HEK293T (cell line): ENCODE results near the gene C22orf31.

Experiments
- CTCF ChIA-PET: fragments of 350-600 bp; formaldehyde crosslinking; extraction: SDS; loops from one replicate; lab custom pipeline; 2021; ENCODE audit warnings: antibody characterized with exemption, inconsistent platforms; lab: Yijun Ruan, JAX
- POLR2A ChIA-PET: fragments of 350-600 bp; formaldehyde crosslinking; extraction: SDS; loops from one replicate; lab custom pipeline; 2020; ENCODE audit warnings: antibody characterized with exemption, inconsistent platforms; lab: Yijun Ruan, JAX
- DNase-seq: peaks from one replicate; pipeline ENCODE4 v3.0.0; 2012; ENCODE audit warnings: mixed read lengths; ENCODE audit errors: extremely low spot score
- ARNT ChIP-seq: fragments of 450-650 bp; IDR thresholded peaks from 2 replicates; pipeline ENCODE4 v1.6.1; 2017; ENCODE audit warnings: mild to moderate bottlenecking
- BHLHE40 ChIP-seq: fragments of 450-650 bp; IDR thresholded peaks from 2 replicates; pipeline ENCODE4 v1.6.1; 2016; ENCODE audit warnings: mild to moderate bottlenecking, moderate library complexity, borderline replicate concordance
- CTBP1 ChIP-seq: fragments of 450-650 bp; IDR thresholded peaks from 2 replicates; pipeline ENCODE4 v1.6.1; 2016; ENCODE audit warnings: borderline replicate concordance
- ELF4 ChIP-seq: fragments of 450-650 bp; IDR thresholded peaks from 2 replicates; pipeline ENCODE4 v1.6.1; 2017; ENCODE audit warnings: antibody characterized with exemption
- FOXA1 ChIP-seq: fragments of 450-650 bp; IDR thresholded peaks from 2 replicates; pipeline ENCODE4 v1.6.1; 2016; ENCODE audit warnings: mild to moderate bottlenecking
- FOXK2 ChIP-seq: fragments of 450-650 bp; IDR thresholded peaks from 2 replicates; pipeline ENCODE4 v1.6.1; 2016; ENCODE audit warnings: mild to moderate bottlenecking
- FOXM1 ChIP-seq: fragments of 450-650 bp; IDR thresholded peaks from 2 replicates; pipeline ENCODE4 v1.6.1; 2017; ENCODE audit warnings: mild to moderate bottlenecking, borderline replicate concordance
- HDGF ChIP-seq: fragments of 450-650 bp; IDR thresholded peaks from 2 replicates; pipeline ENCODE4 v1.6.1; 2017; ENCODE audit warnings: antibody characterized with exemption, borderline replicate concordance
- L3MBTL2 ChIP-seq: fragments of 450-650 bp; conservative IDR thresholded peaks from 2 replicates; pipeline ENCODE4 v1.6.1; 2016; ENCODE audit warnings: mild to moderate bottlenecking
- LEF1 ChIP-seq: fragments of 450-650 bp; IDR thresholded peaks from 2 replicates; pipeline ENCODE4 v1.6.1; 2017; ENCODE audit warnings: mild to moderate bottlenecking, borderline replicate concordance
- NFRKB ChIP-seq: fragments of 450-650 bp; IDR thresholded peaks from 2 replicates; pipeline ENCODE4 v1.6.1; 2016; ENCODE audit warnings: mild to moderate bottlenecking, moderate library complexity
- SP1 ChIP-seq: fragments of 450-650 bp; IDR thresholded peaks from 2 replicates; pipeline ENCODE4 v1.6.1; 2017
- SUZ12 ChIP-seq: fragments of 450-650 bp; IDR thresholded peaks from 2 replicates; pipeline ENCODE4 v1.6.1; 2016; ENCODE audit warnings: mild to moderate bottlenecking
- TARDBP ChIP-seq: fragments of 450-650 bp; IDR thresholded peaks from 2 replicates; pipeline ENCODE4 v1.6.1; 2016
- ZNF384 ChIP-seq: fragments of 450-650 bp; IDR thresholded peaks from 2 replicates; pipeline ENCODE4 v1.6.1; 2016
- TF ChIP-seq, protein P1 (sequence below): fragments of 450-650 bp; IDR thresholded peaks from 2 replicates; pipeline ENCODE4 v1.6.1; 2016

Gene C22orf31

GRCh38 chr22:29039148-29039547, 22.5 kb downstream of the C22orf31 start:
- DNase-seq: no peak
- POLR2A ChIA-PET: no interaction called here
- CTCF ChIA-PET: interaction anchor here (0.6 to 2.9 kb wide), 7 partner anchors 36 to 440 kb away, joined by 3 to 23 read pairs (median 7); no protein-coding TSS in a partner anchor
- TF ChIP-seq FOXK2: no peak
- TF ChIP-seq CTBP1: no peak
- TF ChIP-seq TARDBP: no peak
- no peak for TF ChIP-seq NFRKB
- no peak for TF ChIP-seq SUZ12
- no peak for TF ChIP-seq ZNF384
- TF ChIP-seq, protein P1, sequence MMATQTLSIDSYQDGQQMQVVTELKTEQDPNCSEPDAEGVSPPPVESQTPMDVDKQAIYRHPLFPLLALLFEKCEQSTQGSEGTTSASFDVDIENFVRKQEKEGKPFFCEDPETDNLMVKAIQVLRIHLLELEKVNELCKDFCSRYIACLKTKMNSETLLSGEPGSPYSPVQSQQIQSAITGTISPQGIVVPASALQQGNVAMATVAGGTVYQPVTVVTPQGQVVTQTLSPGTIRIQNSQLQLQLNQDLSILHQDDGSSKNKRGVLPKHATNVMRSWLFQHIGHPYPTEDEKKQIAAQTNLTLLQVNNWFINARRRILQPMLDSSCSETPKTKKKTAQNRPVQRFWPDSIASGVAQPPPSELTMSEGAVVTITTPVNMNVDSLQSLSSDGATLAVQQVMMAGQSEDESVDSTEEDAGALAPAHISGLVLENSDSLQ: no peak
- TF ChIP-seq LEF1: no peak
- no peak for TF ChIP-seq BHLHE40
- no peak for TF ChIP-seq FOXM1
- no peak for TF ChIP-seq L3MBTL2
- TF ChIP-seq ELF4: no peak
- no peak for TF ChIP-seq SP1
- no peak for TF ChIP-seq ARNT

DNA sequence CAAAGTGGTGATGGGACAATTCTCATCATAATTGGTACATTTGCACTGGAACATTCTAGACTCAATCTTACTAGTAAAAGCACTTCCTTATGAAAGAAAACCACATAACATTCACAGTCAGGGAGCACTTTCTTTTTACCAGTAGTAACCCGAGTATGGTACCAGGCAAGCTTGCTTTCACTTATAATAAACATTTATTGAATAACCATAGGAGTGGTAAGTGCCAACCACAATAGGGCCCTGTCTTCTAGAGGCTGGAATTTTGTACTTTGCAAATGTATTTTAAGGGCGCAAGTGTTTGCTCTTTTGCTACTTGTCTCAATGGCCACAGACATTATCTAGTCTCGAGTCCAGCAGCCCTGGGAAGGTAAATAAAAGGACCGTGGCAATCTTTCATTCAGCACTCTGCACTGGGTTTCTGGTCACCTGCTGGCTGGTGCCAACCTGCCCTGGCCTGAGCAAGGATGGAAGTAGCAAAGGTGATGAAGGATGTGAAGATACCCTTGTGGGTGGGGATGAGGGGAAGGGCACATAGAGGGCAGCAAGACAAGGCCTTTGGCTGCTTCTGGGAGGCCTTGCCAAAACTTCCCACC, 24.2 kb downstream of the C22orf31 start:
- CTCF ChIA-PET: interaction anchor here (0.6 kb wide), 1 partner anchor 215 kb away, joined by 3 read pairs; no protein-coding TSS in a partner anchor

DNA sequence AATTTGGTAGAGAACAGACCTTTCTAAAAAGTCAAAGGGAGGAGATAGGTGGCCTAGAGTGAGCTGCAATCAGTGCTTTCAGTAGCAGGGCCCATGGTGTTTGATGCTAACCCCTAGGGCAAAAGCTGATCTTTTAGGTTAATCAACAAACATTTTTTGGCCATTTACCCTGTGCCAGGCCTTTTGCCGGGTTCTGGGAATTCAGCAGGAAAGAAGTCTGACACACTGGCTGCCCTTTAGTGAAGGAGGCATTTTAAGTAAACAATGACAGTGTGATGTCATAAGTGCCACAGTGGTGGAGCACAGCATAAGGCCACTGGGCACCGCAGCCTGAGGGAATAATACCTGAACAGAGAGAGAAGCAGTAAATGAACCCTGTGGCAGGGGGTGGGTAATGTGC, 29.0 kb downstream of the C22orf31 start:
- TF ChIP-seq BHLHE40 (no peak), SUZ12 (no peak), L3MBTL2 (no peak), FOXK2 (no peak), FOXM1 (no peak), SP1 (no peak), HDGF (no peak), NFRKB (no peak)
- TF ChIP-seq, protein P1: no peak
- DNase-seq: no peak
- POLR2A ChIA-PET: no interaction called here
- CTCF ChIA-PET: interaction anchor here (1.1 to 2.1 kb wide), 2 partner anchors 8 to 121 kb away, joined by 3 to 4 read pairs; no protein-coding TSS in a partner anchor

More for the DNA sequence above, 24.2 kb downstream of the C22orf31 start:
- DNase-seq: no peak
- POLR2A ChIA-PET: no interaction called here
- no peak for TF ChIP-seq FOXM1
- TF ChIP-seq TARDBP: no peak
- TF ChIP-seq ARNT: no peak
- no peak for TF ChIP-seq ELF4
- TF ChIP-seq, protein P1: no peak
- TF ChIP-seq LEF1: no peak
- TF ChIP-seq SUZ12: no peak
- no peak for TF ChIP-seq BHLHE40
- no peak for TF ChIP-seq CTBP1
- no peak for TF ChIP-seq ZNF384
- TF ChIP-seq FOXA1: no peak
- no peak for TF ChIP-seq HDGF
- no peak for TF ChIP-seq SP1
- TF ChIP-seq NFRKB: no peak
- no peak for TF ChIP-seq L3MBTL2
- TF ChIP-seq FOXK2: no peak

GRCh38 chr22:29032014-29032475, 29.6 kb downstream of the C22orf31 start:
- peak; percentile 55 for DNase-seq
- CTCF ChIA-PET: interaction anchor here (1.1 to 2.1 kb wide), 2 partner anchors 8 to 122 kb away, joined by 3 to 4 read pairs; no protein-coding TSS in a partner anchor
- POLR2A ChIA-PET: no interaction called here
- no peak for TF ChIP-seq HDGF
- no peak for TF ChIP-seq NFRKB
- TF ChIP-seq TARDBP: no peak
- no peak for TF ChIP-seq ELF4
- TF ChIP-seq, protein P1: no peak
- TF ChIP-seq BHLHE40: no peak
- no peak for TF ChIP-seq FOXA1
- no peak for TF ChIP-seq FOXK2
- no peak for TF ChIP-seq L3MBTL2
- no peak for TF ChIP-seq LEF1
- no peak for TF ChIP-seq ZNF384
- no peak for TF ChIP-seq FOXM1
- no peak for TF ChIP-seq CTBP1
- no peak for TF ChIP-seq SUZ12
- TF ChIP-seq SP1: no peak
- no peak for TF ChIP-seq ARNT
